ENCODE results near the gene KIAA1549. TPM values are rescaled to one million over a fixed set of nuclear protein-coding genes. Genes with fewer than 3 reads are reported as not detected.
A peak's percentile ranks its signal among the peaks of the same experiment; 100 is the strongest.
"Not testable (repeated sequence)": the region's sequence is repeated elsewhere in the genome, so short reads cannot be mapped to it uniquely, and the experiment has no call there.

KIAA1549 gene
- polyA plus RNA-seq, 3 donors, result 13.1 to 15.3 (median 13.6) TPM

GRCh38 chr7:138838166-138838565 lies 143.0 kb downstream of the KIAA1549 start:
- peak in 1 of 11 donors; percentile 13 for DNase-seq (ENCODE audit: extremely low read depth in 1 of 11, low read depth in 9 of 11, low spot score in 4 of 11)

GRCh38 chr7:138837627-138838026 lies 143.6 kb downstream of the KIAA1549 start:
- peak in 4 of 11 donors; percentile 5 to 9 (median 7) for DNase-seq (ENCODE audit: extremely low read depth in 1 of 11, low read depth in 9 of 11, low spot score in 4 of 11)

GRCh38 chr7:138835087-138835486 lies 146.1 kb downstream of the KIAA1549 start:
- DNase-seq (ENCODE audit: extremely low read depth in 1 of 11, low read depth in 9 of 11, low spot score in 4 of 11), result no peak

- DNase-seq (ENCODE audit: extremely low read depth in 1 of 11, low read depth in 9 of 11, low spot score in 4 of 11), result no peak
Observed at GRCh38 chr7:138834583-138834982, 146.6 kb downstream of the KIAA1549 start.

GRCh38 chr7:138833596-138833995 lies 147.6 kb downstream of the KIAA1549 start:
- no peak for DNase-seq (ENCODE audit: extremely low read depth in 1 of 11, low read depth in 9 of 11, low spot score in 4 of 11)

GRCh38 chr7:138832966-138833365 lies 148.2 kb downstream of the KIAA1549 start:
- no peak for DNase-seq (ENCODE audit: extremely low read depth in 1 of 11, low read depth in 9 of 11, low spot score in 4 of 11)

- DNase-seq (ENCODE audit: extremely low read depth in 1 of 11, low read depth in 9 of 11, low spot score in 4 of 11), result no peak
Observed at GRCh38 chr7:138829335-138829734, 151.9 kb downstream of the KIAA1549 start.

GRCh38 chr7:138828302-138828701 lies 152.9 kb downstream of the KIAA1549 start:
- DNase-seq (ENCODE audit: extremely low read depth in 1 of 11, low read depth in 9 of 11, low spot score in 4 of 11), result no peak

GRCh38 chr7:138825049-138825721 lies 156.0 kb downstream of the KIAA1549 start:
- DNase-seq (ENCODE audit: extremely low read depth in 1 of 11, low read depth in 9 of 11, low spot score in 4 of 11), result no peak

GRCh38 chr7:138822867-138823535 lies 158.2 kb downstream of the KIAA1549 start:
- DNase-seq (ENCODE audit: extremely low read depth in 1 of 11, low read depth in 9 of 11, low spot score in 4 of 11), result no peak

- no peak for DNase-seq (ENCODE audit: extremely low read depth in 1 of 11, low read depth in 9 of 11, low spot score in 4 of 11)
Observed at GRCh38 chr7:138821912-138822311, 159.3 kb downstream of the KIAA1549 start.

GRCh38 chr7:138819625-138820024 lies 161.6 kb downstream of the KIAA1549 start:
- DNase-seq (ENCODE audit: extremely low read depth in 1 of 11, low read depth in 9 of 11, low spot score in 4 of 11), result no peak

GRCh38 chr7:138816650-138817049 lies 164.5 kb downstream of the KIAA1549 start:
- no peak for DNase-seq (ENCODE audit: extremely low read depth in 1 of 11, low read depth in 9 of 11, low spot score in 4 of 11)

- DNase-seq (ENCODE audit: extremely low read depth in 1 of 11, low read depth in 9 of 11, low spot score in 4 of 11), result no peak
Observed at GRCh38 chr7:138814816-138815332, 166.3 kb downstream of the KIAA1549 start.

GRCh38 chr7:138813945-138814344 lies 167.2 kb downstream of the KIAA1549 start:
- no peak for DNase-seq (ENCODE audit: extremely low read depth in 1 of 11, low read depth in 9 of 11, low spot score in 4 of 11)

GRCh38 chr7:138811327-138811726 lies 169.9 kb downstream of the KIAA1549 start:
- not testable (repeated sequence) for DNase-seq (ENCODE audit: extremely low read depth in 1 of 11, low read depth in 9 of 11, low spot score in 4 of 11)

- no peak for DNase-seq (ENCODE audit: extremely low read depth in 1 of 11, low read depth in 9 of 11, low spot score in 4 of 11)
Observed at GRCh38 chr7:138809346-138809745, 171.8 kb downstream of the KIAA1549 start.

- no peak for DNase-seq (ENCODE audit: extremely low read depth in 1 of 11, low read depth in 9 of 11, low spot score in 4 of 11)
Observed at GRCh38 chr7:138804618-138805017, 176.6 kb downstream of the KIAA1549 start.

GRCh38 chr7:138802706-138803105 lies 178.5 kb downstream of the KIAA1549 start:
- no peak for DNase-seq (ENCODE audit: extremely low read depth in 1 of 11, low read depth in 9 of 11, low spot score in 4 of 11)

GRCh38 chr7:138801256-138801655 lies 179.9 kb downstream of the KIAA1549 start:
- DNase-seq (ENCODE audit: extremely low read depth in 1 of 11, low read depth in 9 of 11, low spot score in 4 of 11), result no peak
